NCI-H1048 (cell line): ENCODE results near the gene NUMBL.
A peak's percentile ranks its signal among the peaks of the same experiment; 100 is the strongest.

Experiments used
- DNase-seq: peaks from one replicate; lab custom pipeline; 2025; lab: John Stamatoyannopoulos, UW

The NUMBL gene

GRCh38 chr19:40716031-40716481 lies 25.6 kb upstream of the NUMBL start:
- DNase-seq = no peak

- DNase-seq = peak; percentile 82
Observed at GRCh38 chr19:40714441-40715299, 24.2 kb upstream of the NUMBL start.

GRCh38 chr19:40713939-40714338 lies 23.5 kb upstream of the NUMBL start:
- DNase-seq = no peak

GRCh38 chr19:40709817-40710216 lies 19.4 kb upstream of the NUMBL start:
- DNase-seq = no peak

GRCh38 chr19:40707615-40708014 lies 17.2 kb upstream of the NUMBL start:
- DNase-seq = no peak

- DNase-seq = no peak
Observed at GRCh38 chr19:40705950-40706619, 15.6 kb upstream of the NUMBL start.

- DNase-seq = no peak
Observed at GRCh38 chr19:40705362-40705651, 14.9 kb upstream of the NUMBL start.

- DNase-seq = no peak
Observed at GRCh38 chr19:40704491-40705361, 14.3 kb upstream of the NUMBL start.

- DNase-seq = no peak
Observed at GRCh38 chr19:40703029-40703755, 12.7 kb upstream of the NUMBL start.

GRCh38 chr19:40702337-40703012 lies 12.0 kb upstream of the NUMBL start:
- no peak for DNase-seq

- DNase-seq = no peak
Observed at GRCh38 chr19:40701758-40702157, 11.3 kb upstream of the NUMBL start.

GRCh38 chr19:40700083-40700482 lies 9.6 kb upstream of the NUMBL start:
- DNase-seq = no peak

GRCh38 chr19:40697007-40697406 lies 6.6 kb upstream of the NUMBL start:
- no peak for DNase-seq

- DNase-seq = no peak
Observed at GRCh38 chr19:40695881-40696280, 5.4 kb upstream of the NUMBL start.

- DNase-seq = no peak
Observed at GRCh38 chr19:40693896-40694295, 3.4 kb upstream of the NUMBL start.

- no peak for DNase-seq
Observed at GRCh38 chr19:40693150-40693788, 2.8 kb upstream of the NUMBL start.

- DNase-seq = no peak
Observed at GRCh38 chr19:40692212-40692551, 1.7 kb upstream of the NUMBL start.

- no peak for DNase-seq
Observed at GRCh38 chr19:40691421-40692211, 1.2 kb upstream of the NUMBL start.

GRCh38 chr19:40690693-40691420 lies 406 bp upstream of the NUMBL start:
- peak; percentile 51 for DNase-seq
